HEK293T (cell line): ENCODE results near the gene PCBP3.
"Not testable (repeated sequence)": the region's sequence is repeated elsewhere in the genome, so short reads cannot be mapped to it uniquely, and the experiment has no call there.

Experiments used
- ARNT ChIP-seq: fragments of 450-650 bp; IDR thresholded peaks from 2 replicates; pipeline ENCODE4 v1.6.1; 2017; ENCODE audit warnings: mild to moderate bottlenecking
- BHLHE40 ChIP-seq: fragments of 450-650 bp; IDR thresholded peaks from 2 replicates; pipeline ENCODE4 v1.6.1; 2016; ENCODE audit warnings: mild to moderate bottlenecking, moderate library complexity, borderline replicate concordance
- ELF4 ChIP-seq: fragments of 450-650 bp; IDR thresholded peaks from 2 replicates; pipeline ENCODE4 v1.6.1; 2017; ENCODE audit warnings: antibody characterized with exemption
- FOXA1 ChIP-seq: fragments of 450-650 bp; IDR thresholded peaks from 2 replicates; pipeline ENCODE4 v1.6.1; 2016; ENCODE audit warnings: mild to moderate bottlenecking
- FOXK2 ChIP-seq: fragments of 450-650 bp; IDR thresholded peaks from 2 replicates; pipeline ENCODE4 v1.6.1; 2016; ENCODE audit warnings: mild to moderate bottlenecking
- FOXM1 ChIP-seq: fragments of 450-650 bp; IDR thresholded peaks from 2 replicates; pipeline ENCODE4 v1.6.1; 2017; ENCODE audit warnings: mild to moderate bottlenecking, borderline replicate concordance
- HDGF ChIP-seq: fragments of 450-650 bp; IDR thresholded peaks from 2 replicates; pipeline ENCODE4 v1.6.1; 2017; ENCODE audit warnings: antibody characterized with exemption, borderline replicate concordance
- L3MBTL2 ChIP-seq: fragments of 450-650 bp; conservative IDR thresholded peaks from 2 replicates; pipeline ENCODE4 v1.6.1; 2016; ENCODE audit warnings: mild to moderate bottlenecking
- NFRKB ChIP-seq: fragments of 450-650 bp; IDR thresholded peaks from 2 replicates; pipeline ENCODE4 v1.6.1; 2016; ENCODE audit warnings: mild to moderate bottlenecking, moderate library complexity
- SP1 ChIP-seq: fragments of 450-650 bp; IDR thresholded peaks from 2 replicates; pipeline ENCODE4 v1.6.1; 2017
- TARDBP ChIP-seq: fragments of 450-650 bp; IDR thresholded peaks from 2 replicates; pipeline ENCODE4 v1.6.1; 2016
- ZNF384 ChIP-seq: fragments of 450-650 bp; IDR thresholded peaks from 2 replicates; pipeline ENCODE4 v1.6.1; 2016
- TF ChIP-seq, protein P1 (sequence below): fragments of 450-650 bp; IDR thresholded peaks from 2 replicates; pipeline ENCODE4 v1.6.1; 2016

DNA sequence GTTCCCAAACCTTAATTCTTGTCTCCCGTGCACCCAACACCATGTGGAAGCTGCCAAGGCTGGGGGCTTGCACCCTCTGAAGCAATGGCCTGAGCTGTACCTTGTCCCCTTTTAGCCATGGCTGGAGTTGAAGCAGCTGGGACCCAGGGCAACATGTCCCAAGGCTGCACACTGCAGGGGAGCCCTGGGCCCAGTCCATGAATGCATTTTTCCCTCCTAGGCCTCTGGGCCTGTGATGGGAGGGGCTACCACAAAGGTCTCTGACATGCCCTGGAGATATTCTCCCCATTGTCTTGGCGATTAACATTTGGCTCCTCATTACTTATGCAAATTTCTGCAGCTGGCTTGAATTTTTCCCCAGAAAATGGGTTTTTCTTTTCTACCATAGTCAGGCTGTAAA is 317.9 kb downstream of the PCBP3 start:
- TF ChIP-seq FOXK2, BHLHE40, SP1, NFRKB, ELF4, TARDBP, HDGF, L3MBTL2, FOXM1, FOXA1, ZNF384, ARNT: not testable (repeated sequence)
- TF ChIP-seq, protein P1, sequence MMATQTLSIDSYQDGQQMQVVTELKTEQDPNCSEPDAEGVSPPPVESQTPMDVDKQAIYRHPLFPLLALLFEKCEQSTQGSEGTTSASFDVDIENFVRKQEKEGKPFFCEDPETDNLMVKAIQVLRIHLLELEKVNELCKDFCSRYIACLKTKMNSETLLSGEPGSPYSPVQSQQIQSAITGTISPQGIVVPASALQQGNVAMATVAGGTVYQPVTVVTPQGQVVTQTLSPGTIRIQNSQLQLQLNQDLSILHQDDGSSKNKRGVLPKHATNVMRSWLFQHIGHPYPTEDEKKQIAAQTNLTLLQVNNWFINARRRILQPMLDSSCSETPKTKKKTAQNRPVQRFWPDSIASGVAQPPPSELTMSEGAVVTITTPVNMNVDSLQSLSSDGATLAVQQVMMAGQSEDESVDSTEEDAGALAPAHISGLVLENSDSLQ: not testable (repeated sequence)
